Measurements from ENCODE around the gene AIM2.

GRCh38 chr1:159083013-159083412 lies 6.4 kb upstream of the AIM2 start:
- TF ChIP-seq CTCF (IDR thresholded peaks at IDR 0.05) (no peak), POLR2A (IDR thresholded peaks at IDR 0.05) (no peak)

Data from right lobe of liver (tissue), 4 donors.